GM21515 (cell line): ENCODE measurements around the gene TMEM81.

Experiments
- ATAC-seq: cut with Tn5 transposase; IDR thresholded peaks from one replicate; pipeline ENCODE4 v1.9.1; 2021; ENCODE audit not compliant: unreplicated experiment

The TMEM81 gene

GRCh38 chr1:205038132-205038786 is 46.0 kb downstream of the TMEM81 start:
- ATAC-seq, result no peak

GRCh38 chr1:205037539-205037938 is 46.7 kb downstream of the TMEM81 start:
- ATAC-seq, result no peak
